Gastroesophageal sphincter (tissue), 4 donors: ENCODE data around the gene FGGY. TPM values are rescaled to one million over a fixed set of nuclear protein-coding genes. Genes with fewer than 3 reads are reported as not detected.
A peak's percentile ranks its signal among the peaks of the same experiment; 100 is the strongest.

ENCODE experiments used
- ATAC-seq: fragments of 150-250 bp; one replicate; pipeline ENCODE4 v1.9.1; 2016; ENCODE audit warnings: mild to moderate bottlenecking, moderate library complexity
- H3K27ac ChIP-seq, 4 donors: fragments of 200-600 bp; sonication (generic) in 3 of 4; 1 replicate in 3 of 4; 2 replicates in 1 of 4; pipeline ENCODE4 v1.5.1; 2016 to 2019
- H3K27me3 ChIP-seq: fragments of 200-600 bp; sonication (generic); one replicate; pipeline ENCODE4 v1.5.1; 2019
- H3K36me3 ChIP-seq, 2 donors: fragments of 200-600 bp; sonication (generic); one replicate each; pipeline ENCODE4 v1.5.1; 2019; ENCODE audit warnings: control low read depth in 1 of 2
- H3K4me1 ChIP-seq, 3 donors: fragments of 200-600 bp; sonication (generic); 1 replicate in 2 of 3; 2 replicates in 1 of 3; pipeline ENCODE4 v1.5.1; 2016 to 2019; ENCODE audit warnings: control low read depth in 2 of 3
- H3K4me3 ChIP-seq, 2 donors: fragments of 200-600 bp; sonication (generic); one replicate each; pipeline ENCODE4 v1.5.1; 2019; ENCODE audit warnings: mild to moderate bottlenecking in 1 of 2, moderate library complexity in 1 of 2
- H3K9me3 ChIP-seq, 3 donors: fragments of 200-600 bp; sonication (generic); one replicate each; pipeline ENCODE4 v1.5.1; 2017 to 2019; ENCODE audit warnings: control low read depth in 2 of 3
- CTCF ChIP-seq, 4 experiments: fragments of 200-600 bp in 2 of 4; fragments of 450-650 bp in 2 of 4; sonication (generic) in 1 of 4; IDR thresholded peaks; one replicate each; pipeline ENCODE4 v1.5.1; 2017 to 2019; ENCODE audit warnings: antibody characterized with exemption in 4 of 4, mild to moderate bottlenecking in 2 of 4, moderate library complexity in 2 of 4
- EP300 ChIP-seq: sonication (generic); formaldehyde crosslinking; IDR thresholded peaks from one replicate; pipeline ENCODE4 v1.6.1; 2017; ENCODE audit warnings: antibody characterized with exemption, mild to moderate bottlenecking
- POLR2A ChIP-seq, 2 donors: fragments of 450-650 bp; IDR thresholded peaks; one replicate each; pipeline ENCODE4 v1.6.1; 2017; ENCODE audit warnings: antibody characterized with exemption in 2 of 2, mild to moderate bottlenecking in 2 of 2, moderate library complexity in 1 of 2
- POLR2AphosphoS5 ChIP-seq: sonication (generic); formaldehyde crosslinking; IDR thresholded peaks from one replicate; pipeline ENCODE4 v1.6.1; 2017; ENCODE audit warnings: antibody characterized with exemption
- WGBS, 2 donors: methylation state at CpG; one replicate each; pipeline ENCODE4 v1.1.5; 2018; ENCODE audit warnings: low coverage in 1 of 2; 5-methylcytosine and 5-hydroxymethylcytosine counted together
- total RNA-seq, 4 donors: library from RNA; depleted of rRNA; stranded (reverse); fragments of >200 nt; gene quantifications; one replicate each; pipeline ENCODE4 v1.1.0, GENCODE V29; 2016

The FGGY gene
- total RNA-seq, 4 donors from 2014 or later, result 19.0 to 29.6 (median 25.2) TPM

- H3K27ac ChIP-seq, result peak overlapping the region in 1 of 4 donors; percentile 7
- H3K9me3 ChIP-seq, result no peaks in the 10 kb centered on the region
- H3K36me3 ChIP-seq, result no peaks in the 10 kb centered on the region
- no peaks in the 10 kb centered on the region for H3K27me3 ChIP-seq
- no peak overlapping the region for H3K4me3 ChIP-seq
- no peak for TF ChIP-seq CTCF (IDR thresholded peaks at IDR 0.05)
- no peak for TF ChIP-seq EP300
- TF ChIP-seq POLR2AphosphoS5, result no peak
- TF ChIP-seq POLR2A (IDR thresholded peaks at IDR 0.05), result no peak
- ATAC-seq, result no peak
- H3K4me1 ChIP-seq, result no peaks in the 10 kb centered on the region
Observed at GRCh38 chr1:59714219-59714618, 417.3 kb downstream of the FGGY start.

- Histone ChIP-seq H3K27me3 (no peaks in the 10 kb centered on the region), H3K9me3 (no peaks in the 10 kb centered on the region), H3K4me3 (no peak overlapping the region), H3K4me1 (peaks cover 0 to 6% (median 0%) of the 10 kb centered on the region in 3 donors), H3K36me3 (no peaks in the 10 kb centered on the region), H3K27ac (peak overlapping the region in 3 of 4 donors; percentile 7 to 20 (median 7))
- TF ChIP-seq CTCF (IDR thresholded peaks at IDR 0.05), result no peak
- TF ChIP-seq EP300, result no peak
- TF ChIP-seq POLR2AphosphoS5, result no peak
- TF ChIP-seq POLR2A (IDR thresholded peaks at IDR 0.05), result no peak
- 27 to 80% methylated on average over 1 of the region's 1 CpG for WGBS, 2 donors
- no peak for ATAC-seq
Observed at GRCh38 chr1:59714966-59715365, 418.1 kb downstream of the FGGY start.

DNA sequence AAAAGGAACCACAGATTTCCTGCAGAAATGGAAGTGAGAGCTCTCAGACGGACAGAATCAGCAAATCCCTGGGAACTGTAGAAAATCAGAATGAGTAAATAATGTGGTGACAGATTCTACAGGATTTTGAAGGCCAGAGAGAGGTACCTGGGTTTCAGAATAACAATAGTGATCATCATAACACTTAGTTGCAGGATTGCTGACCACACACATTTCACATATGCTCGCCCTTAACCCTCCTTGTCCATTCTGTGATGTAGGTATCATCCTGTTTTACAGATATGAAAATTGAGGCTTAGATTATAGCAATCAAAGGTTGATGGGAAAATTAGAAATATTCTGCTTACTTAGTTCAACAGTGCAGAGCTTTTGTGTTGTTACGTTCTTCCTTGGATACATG, 419.9 kb downstream of the FGGY start:
- Histone ChIP-seq H3K36me3 (no peaks in the 10 kb centered on the region), H3K4me3 (no peak overlapping the region), H3K27me3 (no peaks in the 10 kb centered on the region), H3K4me1 (peaks cover 0 to 16% (median 0%) of the 10 kb centered on the region in 3 donors), H3K27ac (no peak overlapping the region), H3K9me3 (no peaks in the 10 kb centered on the region)
- TF ChIP-seq POLR2A (IDR thresholded peaks at IDR 0.05), result no peak
- no peak for TF ChIP-seq EP300
- TF ChIP-seq CTCF (IDR thresholded peaks at IDR 0.05), result no peak
- no peak for TF ChIP-seq POLR2AphosphoS5
- ATAC-seq, result no peak
- 77 to 91% methylated on average over 3 of the region's 3 CpGs for WGBS, 2 donors

DNA sequence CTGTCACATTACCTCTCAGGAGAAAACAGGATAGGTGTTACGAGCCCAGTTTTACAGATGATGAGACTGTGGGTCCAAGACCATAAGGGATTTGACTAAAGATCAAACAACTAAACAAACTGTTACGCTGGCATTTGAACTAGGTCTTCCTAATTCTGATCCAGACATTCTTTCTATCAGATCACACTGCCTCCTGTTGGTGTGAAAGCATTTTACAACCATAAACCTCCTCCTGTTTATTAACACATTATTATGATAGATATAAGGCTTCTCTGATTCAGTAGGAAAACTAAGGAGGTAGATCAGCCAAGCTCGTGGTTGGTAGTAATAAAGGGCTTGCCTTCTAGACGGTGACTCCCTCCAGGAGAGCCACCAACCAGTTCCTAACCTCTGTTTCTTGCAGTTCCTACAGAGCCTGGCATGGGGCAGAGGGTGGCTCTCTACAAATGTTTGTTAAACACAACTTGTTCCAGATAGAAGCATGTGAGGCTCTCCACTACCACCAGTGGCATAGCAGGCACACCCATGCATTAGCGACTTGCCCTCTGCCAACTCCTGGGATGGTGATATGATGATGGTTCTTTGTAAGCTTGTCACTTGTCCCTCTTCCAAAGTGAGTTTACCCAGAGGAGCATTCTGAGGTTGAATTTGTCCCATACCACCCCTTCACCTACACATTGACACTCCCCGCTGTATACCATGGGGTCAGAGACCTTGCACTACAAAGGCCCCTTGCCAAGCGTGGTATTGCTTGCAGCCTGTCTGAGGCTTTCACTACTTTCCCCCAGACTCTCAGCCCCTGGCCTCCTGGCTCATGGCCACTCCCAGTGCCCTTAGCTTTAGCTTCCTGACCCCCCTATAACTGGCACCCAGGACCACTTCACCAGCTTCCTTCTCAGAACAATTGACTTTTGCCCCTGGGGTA, 421.4 kb downstream of the FGGY start:
- Histone ChIP-seq H3K9me3 (no peaks in the 10 kb centered on the region), H3K36me3 (no peaks in the 10 kb centered on the region), H3K4me1 (peaks cover 0 to 16% (median 0%) of the 10 kb centered on the region in 3 donors), H3K4me3 (no peak overlapping the region), H3K27me3 (no peaks in the 10 kb centered on the region), H3K27ac (peak overlapping the region in 1 of 4 donors; percentile 6)
- no peak for ATAC-seq
- 87 to 90% methylated on average over 5 to 7 of the region's 7 CpGs for WGBS, 2 donors
- TF ChIP-seq CTCF (IDR thresholded peaks at IDR 0.05), result peak in 3 of 4 experiments; percentile 35 to 50 (median 44)
- TF ChIP-seq POLR2A (IDR thresholded peaks at IDR 0.05), result no peak

GRCh38 chr1:59718989-59719360, 422.1 kb downstream of the FGGY start:
- H3K4me3 ChIP-seq, result no peak overlapping the region
- H3K27ac ChIP-seq, result peak overlapping the region in 1 of 4 donors; percentile 6
- TF ChIP-seq POLR2A (IDR thresholded peaks at IDR 0.05) (no peak), POLR2AphosphoS5 (no peak), EP300 (no peak), CTCF (IDR thresholded peaks at IDR 0.05) (no peak)
- H3K4me1 ChIP-seq, result peaks cover 0 to 16% (median 0%) of the 10 kb centered on the region in 3 donors
- H3K36me3 ChIP-seq, result no peaks in the 10 kb centered on the region
- ATAC-seq, result no peak
- H3K27me3 ChIP-seq, result no peaks in the 10 kb centered on the region
- H3K9me3 ChIP-seq, result no peaks in the 10 kb centered on the region
